ENCODE results near the gene GLYR1. TPM values are rescaled to one million over a fixed set of nuclear protein-coding genes. Genes with fewer than 3 reads are reported as not detected.

GLYR1 gene
- total and polyA plus RNA-seq, 2 donors (not counting 1 experiment from before 2014, with no cell fraction given): 34.0 to 137 TPM

- TF ChIP-seq EZH2 (IDR thresholded peaks at IDR 0.05; ENCODE audit: borderline replicate concordance, insufficient read depth, low read depth, low read length, poor library complexity, severe bottlenecking) (no peak), CTCF (IDR thresholded peaks at IDR 0.05) (no peak)
- DNase-seq: no peak
- intact Hi-C loops (cut with micrococcal nuclease): no loop called here
- Histone ChIP-seq H4K20me1 (ENCODE audit: control insufficient read depth, insufficient read depth, low read length, poor library complexity, severe bottlenecking) (no peaks in the 10 kb centered on the region), H3K4me3 (ENCODE audit: control extremely low read depth in 1 of 5, extremely low read depth in 1 of 5, insufficient read depth in 1 of 5, low read depth in 2 of 5, low read length in 4 of 5) (no peak overlapping the region), H2AFZ (ENCODE audit: insufficient read depth, low read depth, low read length, poor library complexity, severe bottlenecking) (no peak overlapping the region), H3K27ac (ENCODE audit: low read length in 2 of 2) (no peak overlapping the region), H3K4me1 (ENCODE audit: control insufficient read depth in 2 of 2, insufficient read depth in 2 of 2, low read length in 2 of 2) (no peaks in the 10 kb centered on the region), H3K9me3 (ENCODE audit: control extremely low read depth in 1 of 3, control insufficient read depth in 2 of 3, insufficient read depth in 1 of 3, low read length in 2 of 3) (no peaks in the 10 kb centered on the region), H3K27me3 (replicated peaks in 1 of 4; ENCODE audit: control extremely low read depth in 1 of 4, control insufficient read depth in 3 of 4, insufficient read depth in 4 of 4, low read length in 3 of 4) (no peaks in the 10 kb centered on the region), H3K9ac (ENCODE audit: low read length) (no peak overlapping the region), H3K36me3 (replicated peaks in 1 of 2; ENCODE audit: control extremely low read depth in 1 of 2, control insufficient read depth in 1 of 2, extremely low read depth in 1 of 2, insufficient read depth in 2 of 2, low read length in 1 of 2) (no peaks in the 10 kb centered on the region), H3K79me2 (ENCODE audit: control insufficient read depth, insufficient read depth, low read length) (no peaks in the 10 kb centered on the region), H3K4me2 (replicated peaks; ENCODE audit: low read depth, low read length, poor library complexity, severe bottlenecking) (no peak overlapping the region)
- H3K9me3 Mint-ChIP-seq (ENCODE audit: insufficient read depth): no peaks in the 10 kb centered on the region
- no peaks in the 10 kb centered on the region for H3K27me3 Mint-ChIP-seq
- POLR2A ChIA-PET: no interaction called here
- no peak for ATAC-seq (ENCODE audit: low read depth)
- WGBS (ENCODE audit: insufficient coverage): 93% methylated on average over 11 of the region's 13 CpGs
- no peaks in the 10 kb centered on the region for H3K4me1 Mint-ChIP-seq
- no peak overlapping the region for H3K27ac Mint-ChIP-seq
- CTCF ChIA-PET: no interaction called here
- H3K4me3 Mint-ChIP-seq: no peak overlapping the region
Measured at GRCh38 chr16:4775005-4775404, 72.1 kb downstream of the GLYR1 start.

- H3K27ac ChIP-seq (ENCODE audit: low read length in 2 of 2): no peak overlapping the region
- 89% methylated on average over 5 of the region's 5 CpGs for WGBS (ENCODE audit: insufficient coverage)
- CTCF ChIA-PET: no interaction called here
- H3K4me1 ChIP-seq (ENCODE audit: control insufficient read depth in 2 of 2, insufficient read depth in 2 of 2, low read length in 2 of 2): peaks cover 8 to 18% of the 10 kb centered on the region in 2 donors
- POLR2A ChIA-PET: no interaction called here
- TF ChIP-seq CTCF (IDR thresholded peaks at IDR 0.05) (no peak), EZH2 (IDR thresholded peaks at IDR 0.05; ENCODE audit: borderline replicate concordance, insufficient read depth, low read depth, low read length, poor library complexity, severe bottlenecking) (no peak)
- no peaks in the 10 kb centered on the region for H4K20me1 ChIP-seq (ENCODE audit: control insufficient read depth, insufficient read depth, low read length, poor library complexity, severe bottlenecking)
- no peaks in the 10 kb centered on the region for H3K79me2 ChIP-seq (ENCODE audit: control insufficient read depth, insufficient read depth, low read length)
- intact Hi-C loops (cut with micrococcal nuclease): no loop called here
- H3K4me3 ChIP-seq (ENCODE audit: control extremely low read depth in 1 of 5, extremely low read depth in 1 of 5, insufficient read depth in 1 of 5, low read depth in 2 of 5, low read length in 4 of 5): no peak overlapping the region
- H3K4me1 Mint-ChIP-seq: peaks cover 17% of the 10 kb centered on the region
- DNase-seq (no peak), ATAC-seq (ENCODE audit: low read depth) (no peak)
- no peak overlapping the region for H2AFZ ChIP-seq (ENCODE audit: insufficient read depth, low read depth, low read length, poor library complexity, severe bottlenecking)
- H3K36me3 ChIP-seq (replicated peaks in 1 of 2; ENCODE audit: control extremely low read depth in 1 of 2, control insufficient read depth in 1 of 2, extremely low read depth in 1 of 2, insufficient read depth in 2 of 2, low read length in 1 of 2): no peaks in the 10 kb centered on the region
- no peak overlapping the region for H3K9ac ChIP-seq (ENCODE audit: low read length)
- no peak overlapping the region for H3K27ac Mint-ChIP-seq
- H3K27me3 Mint-ChIP-seq: no peaks in the 10 kb centered on the region
- H3K27me3 ChIP-seq (replicated peaks in 1 of 4; ENCODE audit: control extremely low read depth in 1 of 4, control insufficient read depth in 3 of 4, insufficient read depth in 4 of 4, low read length in 3 of 4): no peaks in the 10 kb centered on the region
- no peak overlapping the region for H3K4me2 ChIP-seq (replicated peaks; ENCODE audit: low read depth, low read length, poor library complexity, severe bottlenecking)
- no peak overlapping the region for H3K4me3 Mint-ChIP-seq
- no peaks in the 10 kb centered on the region for H3K9me3 Mint-ChIP-seq (ENCODE audit: insufficient read depth)
- H3K9me3 ChIP-seq (ENCODE audit: control extremely low read depth in 1 of 3, control insufficient read depth in 2 of 3, insufficient read depth in 1 of 3, low read length in 2 of 3): no peaks in the 10 kb centered on the region
Measured at GRCh38 chr16:4772351-4772750, 74.7 kb downstream of the GLYR1 start.

All from B cell (primary cell).